Jurkat, Clone E6-1 (cell line): ENCODE results near the gene CORO2B.
"Not testable (repeated sequence)": the region's sequence is repeated elsewhere in the genome, so short reads cannot be mapped to it uniquely, and the experiment has no call there.

Source experiments
- DNase-seq: peaks from one replicate; pipeline ENCODE4 v3.0.0-alpha.2; 2011; ENCODE audit warnings: low read depth, low spot score
- H3K4me3 ChIP-seq: 2 replicates; pipeline ENCODE4 v1.5.1; 2011; ENCODE audit warnings: mild to moderate bottlenecking, low read length, control low read depth, moderate library complexity

CORO2B gene

DNA sequence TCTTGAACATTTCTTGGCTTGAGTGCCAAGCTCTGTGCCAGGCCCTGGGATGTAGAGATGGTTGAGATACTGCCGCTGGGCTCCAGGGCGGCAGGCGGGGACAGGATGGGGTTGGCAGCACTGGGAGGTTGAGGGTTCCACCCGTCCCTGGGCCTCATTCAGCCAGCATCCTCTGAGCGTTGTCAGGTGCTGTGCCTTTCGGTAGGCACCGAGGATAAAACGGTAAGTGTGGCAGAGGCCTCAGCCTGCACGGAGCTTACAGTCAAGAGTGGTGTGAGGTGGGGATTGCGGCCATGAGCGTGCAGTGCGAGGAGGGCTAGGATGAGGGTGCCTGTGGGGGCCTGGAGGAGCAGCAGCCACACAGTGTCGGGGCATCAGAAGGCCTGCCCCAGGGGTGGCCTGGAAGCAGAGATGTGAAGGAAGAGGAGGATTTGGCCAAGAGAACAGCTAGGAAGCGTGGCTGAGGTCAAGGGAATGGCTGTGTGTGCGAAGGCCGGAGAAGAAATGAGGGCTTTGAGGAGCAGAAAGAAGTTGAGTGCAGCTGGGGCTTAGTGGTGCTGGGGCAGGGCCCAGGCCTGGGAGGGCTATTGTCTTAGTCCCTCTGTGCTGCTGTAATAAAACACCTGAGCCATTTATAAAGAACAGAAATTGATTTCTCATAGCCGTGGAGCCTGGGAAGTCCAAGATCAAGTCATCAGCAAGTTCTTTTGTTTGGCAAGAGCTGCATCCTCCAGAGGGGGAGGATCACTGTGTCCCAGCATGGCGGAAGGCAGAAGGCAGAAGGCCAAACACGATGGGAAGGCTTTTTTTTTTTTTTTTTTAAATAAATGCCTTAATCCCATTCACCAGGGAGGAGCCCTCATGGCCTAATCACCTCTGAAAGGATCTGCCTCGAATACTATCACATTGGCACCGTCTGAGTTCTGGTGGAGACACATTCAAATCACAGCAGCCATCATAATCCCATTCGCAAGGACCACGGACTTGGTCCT, 22.7 kb downstream of the CORO2B start:
- H3K4me3 ChIP-seq: no peak overlapping the region
- DNase-seq: no peak

DNA sequence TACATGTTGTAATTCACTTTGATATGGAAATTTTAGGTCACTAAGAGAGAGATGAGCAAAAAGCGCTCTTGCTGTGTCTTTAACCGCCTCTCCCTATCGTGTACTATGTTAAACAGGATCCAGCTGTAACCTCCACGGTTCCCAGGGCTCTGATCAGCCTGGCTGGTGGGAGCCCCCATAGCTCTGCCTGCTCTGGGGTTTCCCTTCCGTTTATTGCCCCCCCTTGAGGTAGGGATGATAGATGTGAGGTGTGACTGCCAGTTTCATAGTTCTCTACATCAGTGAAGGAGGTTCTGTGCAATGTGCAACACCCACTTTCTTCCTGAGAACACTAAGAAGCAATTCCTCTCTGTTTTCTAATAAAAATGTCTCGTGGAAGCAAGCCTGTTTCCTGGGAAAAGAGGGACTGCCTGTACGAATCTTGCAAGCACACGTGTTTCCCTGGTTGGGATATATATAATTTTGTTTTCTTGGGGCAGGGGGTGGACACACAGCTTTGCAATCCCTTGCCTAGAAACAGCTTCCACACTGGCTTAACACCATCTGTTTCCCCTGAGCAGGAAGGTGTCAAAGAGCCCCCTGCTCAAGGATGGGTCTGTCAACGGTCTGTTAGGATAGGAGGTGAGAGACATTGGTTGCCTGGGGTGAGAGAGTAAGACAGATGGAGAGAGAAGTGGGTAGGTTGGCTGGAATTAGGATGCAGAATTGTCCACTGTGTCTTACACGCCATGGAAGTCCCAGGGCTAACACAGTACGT, 23.8 kb downstream of the CORO2B start:
- no peak for DNase-seq
- H3K4me3 ChIP-seq: no peak overlapping the region

DNA sequence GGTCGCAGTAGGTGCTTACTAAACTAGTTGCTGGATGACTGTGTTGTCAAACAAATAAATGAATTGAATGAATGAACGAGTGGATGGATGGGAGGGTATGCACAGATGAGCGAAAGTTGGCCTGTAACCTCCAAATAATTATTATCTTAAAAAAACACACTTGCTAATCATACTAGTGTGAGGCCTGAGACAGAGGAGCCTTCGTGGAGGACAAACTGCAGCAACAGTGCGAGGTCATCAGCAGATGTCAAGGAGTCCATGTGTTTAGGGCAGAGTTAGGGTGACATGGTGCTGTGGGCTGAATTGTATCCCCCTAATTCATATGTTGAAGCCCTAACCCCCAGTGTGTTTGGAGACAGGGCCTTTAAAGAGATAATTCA, 24.4 kb downstream of the CORO2B start:
- no peak for DNase-seq
- no peak overlapping the region for H3K4me3 ChIP-seq

DNA sequence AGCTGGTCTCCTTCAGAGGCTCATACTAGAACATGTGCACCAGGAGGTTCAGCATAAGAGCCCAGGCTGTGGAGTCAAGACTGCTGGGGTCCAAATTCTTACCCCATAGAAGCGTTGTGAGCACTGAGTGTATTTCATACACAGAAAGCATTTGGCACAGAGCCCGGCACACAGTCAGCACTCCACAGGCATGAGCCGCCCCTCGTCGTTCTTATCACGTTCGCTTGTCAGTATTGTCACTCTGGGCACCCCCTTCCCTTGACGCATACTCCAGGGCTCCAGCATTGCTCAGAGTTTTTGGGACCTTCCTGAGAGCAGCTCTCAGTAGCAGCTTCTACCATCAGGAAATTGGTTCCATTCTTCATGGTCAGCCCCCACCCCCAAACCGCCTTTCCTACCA, 25.2 kb downstream of the CORO2B start:
- no peak overlapping the region for H3K4me3 ChIP-seq
- DNase-seq: no peak

DNA sequence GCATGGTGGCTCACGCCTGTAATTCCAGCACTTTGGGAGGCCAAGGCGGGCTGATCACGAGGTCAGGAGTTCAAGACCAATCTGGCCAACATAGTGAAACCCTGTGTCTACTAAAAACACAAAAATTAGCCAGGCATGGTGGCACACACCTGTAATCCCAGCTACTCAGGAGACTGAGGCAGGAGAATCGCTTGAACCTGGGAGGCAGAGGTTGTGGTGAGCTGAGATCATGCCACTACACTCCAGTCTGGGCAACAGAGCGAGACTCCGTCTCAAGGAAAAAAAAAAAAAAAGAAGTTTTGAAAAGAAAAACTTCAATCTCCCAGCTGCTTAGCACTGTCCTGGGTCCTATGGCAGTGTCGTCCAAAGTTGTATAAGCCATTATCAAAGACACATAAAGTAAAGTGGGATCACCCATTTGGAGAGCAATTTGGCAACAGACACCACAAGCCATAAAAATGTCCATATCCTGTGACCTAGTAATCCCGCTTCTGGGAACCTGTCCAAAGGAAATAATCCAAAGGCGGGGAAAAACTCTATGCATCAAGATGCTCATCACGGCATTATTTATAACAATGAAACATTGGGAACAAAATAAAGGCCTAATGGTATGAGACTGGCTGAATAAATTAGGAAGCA, 26.2 kb downstream of the CORO2B start:
- H3K4me3 ChIP-seq, DNase-seq: not testable (repeated sequence)

DNA sequence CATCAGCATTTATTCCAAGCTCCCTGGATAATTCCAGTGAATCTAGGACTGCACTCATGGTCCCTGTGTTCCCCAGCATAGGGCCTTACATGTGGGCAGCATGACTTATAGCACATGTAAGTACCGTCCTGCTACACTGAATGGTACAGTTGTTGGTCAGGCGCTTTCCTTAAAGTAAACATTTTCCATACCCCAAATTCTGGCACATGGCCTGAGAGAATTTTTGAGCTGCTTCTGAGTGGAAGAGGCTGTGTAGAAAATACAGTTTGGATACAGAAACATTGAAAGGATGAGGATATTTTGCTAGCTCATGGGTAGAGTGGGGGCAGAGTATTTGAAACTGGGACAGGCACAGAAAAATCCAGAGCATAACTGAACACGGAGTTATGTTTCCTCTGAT, 27.6 kb downstream of the CORO2B start:
- H3K4me3 ChIP-seq: no peak overlapping the region
- no peak for DNase-seq

DNA sequence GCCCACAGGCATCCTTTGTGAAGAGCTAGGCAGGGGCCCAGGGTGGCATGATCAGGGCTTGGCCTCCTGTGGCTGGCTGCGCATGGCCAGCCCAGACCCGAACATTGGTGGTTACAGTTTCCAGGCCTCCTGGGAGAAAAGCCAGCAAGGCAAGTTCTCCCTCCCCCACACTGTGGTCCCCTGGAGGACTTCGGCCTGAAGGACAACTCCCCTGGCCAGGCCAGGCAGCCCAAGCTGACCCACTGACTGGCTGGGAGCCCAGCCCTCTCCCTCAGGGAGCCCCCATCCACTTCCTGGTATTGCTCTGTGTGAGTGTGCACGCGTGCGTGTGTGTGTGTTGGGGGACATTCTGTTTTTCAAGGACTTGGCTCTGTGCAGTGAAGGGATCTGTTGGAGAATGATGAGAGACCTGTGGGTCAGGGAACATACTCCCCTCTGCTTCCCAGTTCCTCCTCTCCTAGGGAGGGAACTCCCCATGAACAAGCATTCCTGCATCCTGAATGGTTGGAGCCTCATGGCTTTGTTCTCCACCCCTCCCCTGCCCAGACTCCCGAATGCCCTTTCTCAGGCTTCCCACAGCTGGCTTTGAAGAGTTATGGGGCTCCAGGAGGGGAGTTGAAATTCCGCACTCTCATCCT, 29.5 kb downstream of the CORO2B start:
- no peak overlapping the region for H3K4me3 ChIP-seq
- no peak for DNase-seq

DNA sequence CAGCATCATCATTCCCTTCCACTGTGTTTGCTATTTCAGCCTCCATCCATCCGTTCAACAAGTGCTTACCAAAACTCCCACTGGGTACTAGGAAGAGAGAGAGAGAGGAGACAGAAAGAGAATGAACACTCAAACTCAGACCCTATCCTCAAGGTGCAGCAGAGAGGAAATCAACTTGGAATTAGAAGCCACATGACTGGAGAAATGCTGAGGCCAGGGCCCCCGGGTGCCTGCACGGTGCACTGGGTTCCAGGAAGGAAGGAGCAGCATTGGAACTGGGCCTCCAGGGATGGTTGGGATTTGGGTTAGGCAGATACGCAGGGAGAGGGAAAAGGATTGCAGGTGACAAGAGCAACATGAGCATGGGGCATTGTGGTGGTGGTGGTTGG, 30.0 kb downstream of the CORO2B start:
- no peak overlapping the region for H3K4me3 ChIP-seq
- no peak for DNase-seq

DNA sequence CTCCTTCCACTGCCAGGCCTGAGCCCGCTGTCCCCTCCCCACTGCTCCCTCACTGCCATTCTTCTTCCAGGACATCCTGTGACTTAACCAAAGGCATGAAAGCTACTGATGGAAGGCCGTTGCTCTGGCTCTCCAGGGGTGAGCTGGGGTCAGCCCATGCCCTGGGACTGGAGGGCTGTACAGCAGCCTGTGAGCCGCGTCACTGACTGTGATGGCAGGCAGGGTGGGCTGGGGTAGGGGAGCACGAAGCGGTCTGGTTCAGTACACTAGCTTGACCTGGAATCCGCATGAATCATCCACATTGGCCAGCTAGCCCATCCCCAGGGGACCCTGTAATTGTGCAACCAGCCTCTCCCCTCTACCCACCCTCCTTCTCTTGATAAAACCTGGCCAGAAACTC, 30.8 kb downstream of the CORO2B start:
- no peak for DNase-seq
- H3K4me3 ChIP-seq: no peak overlapping the region

DNA sequence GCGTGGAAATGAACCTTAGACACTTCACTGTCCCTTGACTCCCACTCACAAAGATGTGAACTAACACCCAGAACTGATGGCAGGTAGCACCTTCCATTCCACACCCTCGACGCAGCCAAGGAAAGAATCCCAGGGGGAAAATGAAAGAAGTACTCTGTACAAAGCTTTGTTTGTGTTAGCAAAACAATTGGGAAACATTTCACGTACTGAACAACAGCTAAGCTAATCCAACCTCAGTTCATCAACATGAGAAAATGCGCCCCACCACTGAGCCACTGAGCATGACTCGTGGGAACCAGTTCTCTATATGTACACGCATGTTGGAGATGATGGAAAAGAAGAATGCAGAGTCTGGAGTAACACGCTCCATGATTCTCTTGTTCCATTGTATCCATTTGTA, 32.0 kb downstream of the CORO2B start:
- H3K4me3 ChIP-seq: no peak overlapping the region
- DNase-seq: no peak

DNA sequence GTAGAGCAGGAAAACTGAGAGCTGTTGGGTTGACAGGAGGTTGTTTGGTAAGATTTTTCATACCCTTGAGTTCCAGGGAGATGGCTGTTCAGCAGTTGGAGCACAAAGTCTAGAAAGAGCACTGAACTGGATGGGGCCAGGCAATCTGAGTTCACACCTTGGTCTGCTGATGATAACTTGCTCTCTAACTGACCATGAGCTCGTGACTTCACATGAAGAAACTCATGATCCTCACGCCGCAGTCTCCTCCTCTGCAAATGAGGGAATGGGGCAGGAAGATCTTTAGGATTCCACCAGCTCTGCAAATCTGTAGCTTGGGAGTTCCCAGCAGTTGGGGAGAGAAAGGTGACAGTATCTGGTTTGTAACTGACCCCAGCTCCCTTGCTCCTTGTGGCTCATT, 33.7 kb downstream of the CORO2B start:
- no peak overlapping the region for H3K4me3 ChIP-seq
- DNase-seq: no peak

DNA sequence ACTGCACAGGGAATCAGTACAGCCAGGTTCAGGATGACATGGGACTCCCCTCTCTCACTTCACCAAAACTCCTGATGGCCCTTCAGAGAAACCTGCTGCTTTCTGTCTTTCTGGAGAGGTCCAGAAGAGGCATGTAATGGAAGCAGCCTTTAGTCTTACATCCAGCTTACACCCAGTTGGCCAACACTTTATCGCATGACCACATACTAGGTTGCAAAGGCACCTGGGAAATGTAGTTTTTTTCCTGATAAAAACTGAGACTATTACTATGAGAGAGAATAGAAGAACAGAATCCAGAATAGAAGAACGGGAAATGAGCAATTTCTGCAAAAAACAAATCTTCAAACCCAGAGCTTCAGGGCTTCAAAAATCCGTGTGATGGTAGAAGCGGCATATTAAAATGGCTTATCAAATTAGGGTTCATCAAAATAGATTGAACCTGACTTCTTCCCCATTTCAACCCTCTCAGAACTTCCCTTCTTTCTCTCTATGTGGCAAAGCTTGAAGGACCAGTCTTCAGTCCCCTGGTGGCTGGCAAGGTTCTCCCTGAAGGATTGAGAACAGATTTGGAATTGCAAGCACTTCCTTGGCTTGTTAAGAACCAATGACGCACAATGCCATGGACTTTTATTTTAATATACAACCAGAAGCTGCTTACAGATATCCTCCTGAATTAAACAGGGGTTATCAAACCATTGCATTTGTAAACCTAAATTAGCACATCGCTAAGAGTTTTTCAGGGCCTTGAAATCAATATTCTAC, 34.4 kb downstream of the CORO2B start:
- H3K4me3 ChIP-seq: no peak overlapping the region
- no peak for DNase-seq

DNA sequence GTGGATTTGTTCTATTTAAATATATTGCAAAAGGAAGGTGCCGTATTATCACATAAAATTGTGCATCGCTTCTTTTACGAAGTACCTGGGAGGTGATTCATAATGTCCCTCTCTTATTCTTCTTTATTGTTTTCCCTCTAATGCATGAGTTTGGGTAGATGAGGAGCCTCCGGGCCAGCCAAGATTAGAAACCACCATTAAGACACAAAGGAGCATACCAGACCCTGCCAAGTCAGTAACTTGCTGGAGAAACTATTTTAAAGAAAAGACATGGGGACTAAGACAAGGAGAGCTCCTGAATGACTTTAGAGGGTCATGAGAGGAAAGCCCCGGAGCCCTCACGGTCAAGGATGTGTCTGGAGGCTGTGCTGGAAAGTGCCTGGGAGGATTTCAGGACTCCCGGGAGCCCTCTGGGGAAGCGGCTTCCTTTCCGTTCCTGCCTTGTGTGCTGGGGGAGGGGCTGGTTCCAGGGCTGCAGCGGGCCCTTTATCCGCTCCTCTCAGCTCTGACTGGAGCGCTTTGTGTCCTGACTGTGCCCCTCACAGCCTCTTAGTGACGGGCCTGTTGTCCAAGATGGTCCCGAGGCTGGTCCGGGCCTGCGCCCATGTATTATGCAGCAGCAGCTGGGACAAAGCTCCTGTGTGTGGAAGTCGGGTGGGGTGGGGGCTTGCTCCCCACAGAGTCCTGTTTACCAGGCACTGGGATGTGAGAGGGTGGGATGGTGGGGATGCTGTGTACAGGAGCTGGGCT, 35.7 kb downstream of the CORO2B start:
- no peak overlapping the region for H3K4me3 ChIP-seq
- DNase-seq: no peak

DNA sequence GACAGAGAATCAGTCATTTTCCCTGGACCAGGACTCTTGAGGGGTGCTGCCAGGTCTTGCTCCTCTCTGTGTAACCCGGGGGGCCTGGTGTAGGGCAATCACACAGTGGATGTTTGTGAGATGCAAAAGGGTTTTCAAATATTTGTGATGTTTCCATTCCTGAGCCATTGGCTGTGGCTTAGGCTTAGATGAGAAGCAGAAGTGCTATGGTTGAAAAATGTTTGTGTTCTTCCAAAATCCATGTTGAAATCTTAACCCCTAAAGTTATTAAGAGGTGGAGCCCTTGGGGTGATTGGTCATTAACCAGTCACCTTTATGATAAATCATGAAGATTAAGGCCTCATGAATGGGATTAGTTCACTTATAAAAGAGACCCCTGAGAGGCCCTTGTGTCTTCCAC, 36.5 kb downstream of the CORO2B start:
- no peak for DNase-seq
- no peak overlapping the region for H3K4me3 ChIP-seq

DNA sequence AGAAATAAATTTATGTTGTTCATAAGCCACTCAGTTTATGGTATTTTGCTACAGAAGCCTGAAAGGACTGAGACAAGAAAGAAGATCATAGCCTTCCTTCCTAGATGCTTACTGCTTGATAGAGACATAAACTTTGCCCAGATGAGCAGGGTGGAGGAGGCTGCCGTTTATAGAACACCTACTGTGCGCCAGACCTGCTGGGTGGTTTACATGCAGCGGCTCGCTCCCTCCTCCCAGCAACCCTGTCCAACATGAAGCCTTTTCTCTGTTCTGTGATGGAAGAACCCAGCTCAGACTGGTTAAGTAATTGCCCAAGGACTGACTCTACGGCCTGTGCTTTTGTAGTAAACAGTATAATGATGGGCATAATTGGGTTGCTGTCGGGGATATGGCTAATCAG, 37.0 kb downstream of the CORO2B start:
- H3K4me3 ChIP-seq: no peak overlapping the region
- no peak for DNase-seq

DNA sequence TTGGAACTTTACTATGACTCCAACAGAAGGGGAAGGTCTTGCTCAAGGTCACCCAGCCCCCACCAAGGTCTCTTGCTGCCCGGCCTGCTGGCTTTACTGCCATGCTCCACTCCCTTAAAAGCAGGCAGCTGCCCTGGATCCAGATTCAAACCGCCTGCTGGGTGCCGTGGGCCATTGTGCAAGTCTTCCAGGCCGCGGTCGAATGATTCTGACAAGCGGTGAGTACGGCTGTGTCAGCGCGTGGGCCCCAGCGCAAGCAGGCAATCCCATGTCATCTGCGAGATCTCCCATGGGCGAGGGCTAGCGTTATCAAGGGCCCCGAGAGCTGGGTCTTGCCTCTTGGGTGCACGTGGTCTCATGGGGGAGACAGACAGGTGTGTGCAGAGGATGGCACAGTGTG, 37.6 kb downstream of the CORO2B start:
- DNase-seq: no peak
- H3K4me3 ChIP-seq: no peak overlapping the region

DNA sequence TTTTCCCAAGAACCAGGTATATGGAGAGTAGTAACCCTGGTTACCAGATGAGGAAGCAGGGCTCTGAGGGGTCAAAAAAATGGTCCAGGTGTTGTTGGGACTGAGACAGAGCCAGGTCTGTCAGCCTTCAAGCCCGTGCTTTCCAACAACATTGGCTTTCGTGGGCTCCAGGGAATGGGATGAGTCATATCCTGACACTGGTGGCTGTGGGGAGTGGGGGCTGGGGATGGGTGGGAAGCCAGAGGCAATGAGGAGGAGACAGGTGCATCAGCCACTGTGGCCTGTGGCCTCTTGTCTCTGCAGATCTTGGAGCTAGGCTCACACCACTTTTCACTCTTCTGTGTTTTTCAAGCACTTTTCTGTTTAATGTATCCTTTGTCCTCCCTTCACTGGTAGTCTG, 38.2 kb downstream of the CORO2B start:
- H3K4me3 ChIP-seq: no peak overlapping the region
- DNase-seq: no peak

DNA sequence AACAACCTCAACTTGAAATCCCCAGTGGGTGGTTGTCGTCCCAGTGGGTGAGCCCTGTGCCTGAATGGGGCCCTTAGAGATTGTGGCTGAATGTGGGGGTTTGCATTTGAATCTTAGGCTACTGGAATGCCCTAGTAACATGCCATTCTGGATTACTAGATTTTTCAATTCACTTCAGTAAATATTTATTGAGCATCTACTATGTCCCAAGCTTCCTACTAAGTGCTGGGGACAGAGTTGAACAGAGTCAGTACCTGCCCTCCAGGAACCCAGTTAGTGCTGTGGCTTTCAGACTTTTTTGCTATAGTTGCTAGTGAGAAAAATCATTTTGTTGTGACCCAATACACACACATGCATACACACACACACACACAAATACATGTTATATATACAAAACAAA, 39.0 kb downstream of the CORO2B start:
- no peak overlapping the region for H3K4me3 ChIP-seq
- no peak for DNase-seq
